ENCODE measurements around the gene PROP1.
"Not testable (repeated sequence)": the region's sequence is repeated elsewhere in the genome, so short reads cannot be mapped to it uniquely, and the experiment has no call there.

Gene PROP1
- 0 reads per million in 4 donors for total RNA-seq

GRCh38 chr5:177995691-177996595 is at the start of gene PROP1:
Gene PROP1, minus strand, starts transcription at chr5:177996242. Its CDS starts 309 bp downstream, at chr5:177995933.
- no peak for DNase-seq

- not testable (repeated sequence) for DNase-seq
These were observed 23.5 kb upstream of the PROP1 start for GRCh38 chr5:178019379-178020030.

GRCh38 chr5:178012758-178013157 is 16.7 kb upstream of the PROP1 start:
- not testable (repeated sequence) for DNase-seq

- not testable (repeated sequence) for DNase-seq
These were observed 15.9 kb upstream of the PROP1 start for GRCh38 chr5:178011816-178012554.

- DNase-seq = not testable (repeated sequence)
These were observed 11.2 kb upstream of the PROP1 start for GRCh38 chr5:178007272-178007671.

GRCh38 chr5:178006536-178007231 is 10.6 kb upstream of the PROP1 start:
- peak in 3 of 5 donors; percentile 36 to 54 (median 45) for DNase-seq

GRCh38 chr5:178006181-178006535 is 10.1 kb upstream of the PROP1 start:
- not testable (repeated sequence) for DNase-seq

- DNase-seq = no peak
These were observed 1.8 kb upstream of the PROP1 start for GRCh38 chr5:177997846-177998245.

- no peak for DNase-seq
These were observed 1.3 kb upstream of the PROP1 start for GRCh38 chr5:177997319-177997670.

GRCh38 chr5:177996660-177997318 is 747 bp upstream of the PROP1 start:
- DNase-seq = no peak

GRCh38 chr5:177994561-177995190 is 1.4 kb downstream of the PROP1 start:
- DNase-seq = no peak

- no peak for DNase-seq
These were observed 2.0 kb downstream of the PROP1 start for GRCh38 chr5:177994063-177994462.

- no peak for DNase-seq
These were observed 3.6 kb downstream of the PROP1 start for GRCh38 chr5:177992466-177992865.

GRCh38 chr5:177988989-177989625 is 6.9 kb downstream of the PROP1 start:
- DNase-seq = no peak

GRCh38 chr5:177987326-177987725 is 8.7 kb downstream of the PROP1 start:
- no peak for DNase-seq

GRCh38 chr5:177985430-177986040 is 10.5 kb downstream of the PROP1 start:
- DNase-seq = no peak

- DNase-seq = no peak
These were observed 11.3 kb downstream of the PROP1 start for GRCh38 chr5:177984584-177985206.

- DNase-seq = no peak
These were observed 12.1 kb downstream of the PROP1 start for GRCh38 chr5:177983763-177984583.

GRCh38 chr5:177982956-177983355 is 13.1 kb downstream of the PROP1 start:
- no peak for DNase-seq

Measured in T-helper 1 cell (primary cell).